B cell (primary cell): ENCODE results near the gene NR5A2.

ENCODE experiments used
- EZH2 ChIP-seq: IDR thresholded peaks from 2 replicates; pipeline ENCODE4 v1.6.1; 2012; ENCODE audit warnings: borderline replicate concordance, low read depth, mild to moderate bottlenecking, moderate library complexity, low read length; ENCODE audit not compliant: insufficient read depth, poor library complexity, severe bottlenecking
- TF ChIP-seq, protein P1 (sequence below): fragments of 200-600 bp; IDR thresholded peaks from one replicate; pipeline ENCODE4 v1.8.0; 2022; ENCODE audit warnings: antibody characterized with exemption, mild to moderate bottlenecking

DNA sequence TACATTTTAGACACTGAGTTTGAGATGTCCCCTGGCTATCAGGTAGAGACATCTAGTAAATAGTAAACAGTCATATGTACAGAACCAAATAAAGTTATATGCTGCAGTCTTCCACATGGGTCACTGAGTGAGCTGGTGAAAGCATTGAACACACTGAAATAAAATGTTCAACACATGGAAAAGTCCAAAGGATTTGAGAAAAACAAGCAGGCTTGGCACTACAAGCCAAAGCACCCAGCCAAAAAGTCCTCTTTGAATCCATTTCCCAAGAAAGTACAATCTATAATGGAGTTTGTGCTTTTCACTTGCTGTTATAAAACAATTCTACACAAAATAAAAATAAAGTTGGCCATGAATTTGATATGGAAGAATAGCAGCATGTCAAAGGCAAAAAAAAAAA is 135.4 kb downstream of the NR5A2 start:
- TF ChIP-seq, protein P1, sequence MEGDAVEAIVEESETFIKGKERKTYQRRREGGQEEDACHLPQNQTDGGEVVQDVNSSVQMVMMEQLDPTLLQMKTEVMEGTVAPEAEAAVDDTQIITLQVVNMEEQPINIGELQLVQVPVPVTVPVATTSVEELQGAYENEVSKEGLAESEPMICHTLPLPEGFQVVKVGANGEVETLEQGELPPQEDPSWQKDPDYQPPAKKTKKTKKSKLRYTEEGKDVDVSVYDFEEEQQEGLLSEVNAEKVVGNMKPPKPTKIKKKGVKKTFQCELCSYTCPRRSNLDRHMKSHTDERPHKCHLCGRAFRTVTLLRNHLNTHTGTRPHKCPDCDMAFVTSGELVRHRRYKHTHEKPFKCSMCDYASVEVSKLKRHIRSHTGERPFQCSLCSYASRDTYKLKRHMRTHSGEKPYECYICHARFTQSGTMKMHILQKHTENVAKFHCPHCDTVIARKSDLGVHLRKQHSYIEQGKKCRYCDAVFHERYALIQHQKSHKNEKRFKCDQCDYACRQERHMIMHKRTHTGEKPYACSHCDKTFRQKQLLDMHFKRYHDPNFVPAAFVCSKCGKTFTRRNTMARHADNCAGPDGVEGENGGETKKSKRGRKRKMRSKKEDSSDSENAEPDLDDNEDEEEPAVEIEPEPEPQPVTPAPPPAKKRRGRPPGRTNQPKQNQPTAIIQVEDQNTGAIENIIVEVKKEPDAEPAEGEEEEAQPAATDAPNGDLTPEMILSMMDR: no peak
- TF ChIP-seq EZH2: no peak
